H1 (cell line): Measurements from ENCODE around the gene SLAIN2. TPM values are rescaled to one million over a fixed set of nuclear protein-coding genes. Genes with fewer than 3 reads are reported as not detected.

ENCODE experiments used
- E2F6 ChIP-seq: IDR thresholded peaks from 2 replicates; pipeline ENCODE4 v1.6.1; 2012; ENCODE audit warnings: inconsistent platforms
- EZH2 ChIP-seq: fragments of 200-600 bp; sonication (generic); IDR thresholded peaks from 2 replicates; pipeline ENCODE4 v1.7.1; 2012; ENCODE audit warnings: low read depth, mild to moderate bottlenecking, moderate library complexity, low read length, inconsistent platforms; ENCODE audit not compliant: severe bottlenecking
- GTF2F1 ChIP-seq: IDR thresholded peaks from 2 replicates; pipeline ENCODE4 v1.6.1; 2012; ENCODE audit warnings: low read depth, low read length, improper control_type of control experiment, borderline replicate concordance
- POLR2AphosphoS5 ChIP-seq: IDR thresholded peaks from 2 replicates; pipeline ENCODE4 v1.6.1; 2011; ENCODE audit warnings: low read depth, low read length
- POU5F1 ChIP-seq: IDR thresholded peaks from 2 replicates; pipeline ENCODE4 v1.6.1; 2011; ENCODE audit warnings: low read depth, mild to moderate bottlenecking, low read length, moderate library complexity
- SP4 ChIP-seq: IDR thresholded peaks from 2 replicates; pipeline ENCODE4 v1.6.1; 2012; ENCODE audit warnings: low read length, inconsistent platforms
- TAF1 ChIP-seq: IDR thresholded peaks from 2 replicates; pipeline ENCODE4 v1.6.1; 2011; ENCODE audit warnings: mild to moderate bottlenecking, low read depth, low read length
- polyA plus RNA-seq, 7 experiments: library from polyadenylated mRNA; depleted of rRNA in 3 of 7; stranded (reverse) in 5 of 7; unstranded in 2 of 7; fragments of >200 nt in 5 of 7; fragments of 200-250 nt in 2 of 7; gene quantifications; 1 replicate in 5 of 7; 2 replicates in 1 of 7; 4 replicates in 1 of 7; pipeline versions ENCODE4 v1.2.1 to v1.2.3, GENCODE V29; 2011 to 2013; ENCODE audit warnings: missing spikeins in 2 of 7, mixed read lengths in 2 of 7
- total RNA-seq: library from RNA; stranded (reverse); fragmentation: NEBNext Ultra II Directional; extraction: Animal tissue kit (Norgen Biotek cat#: 25700); gene quantifications from 2 replicates; pipeline ENCODE4 v1.2.1, GENCODE V29; 2021
- TF ChIP-seq, protein P1 (sequence below): IDR thresholded peaks from 2 replicates; pipeline ENCODE4 v1.6.1; 2012; ENCODE audit warnings: inconsistent platforms

The SLAIN2 gene
- total and polyA plus RNA-seq, 2 of the 8 experiments (the other 6 are each of a cell fraction or from before 2014, with no cell fraction given): 8.2 to 40.0 TPM

DNA sequence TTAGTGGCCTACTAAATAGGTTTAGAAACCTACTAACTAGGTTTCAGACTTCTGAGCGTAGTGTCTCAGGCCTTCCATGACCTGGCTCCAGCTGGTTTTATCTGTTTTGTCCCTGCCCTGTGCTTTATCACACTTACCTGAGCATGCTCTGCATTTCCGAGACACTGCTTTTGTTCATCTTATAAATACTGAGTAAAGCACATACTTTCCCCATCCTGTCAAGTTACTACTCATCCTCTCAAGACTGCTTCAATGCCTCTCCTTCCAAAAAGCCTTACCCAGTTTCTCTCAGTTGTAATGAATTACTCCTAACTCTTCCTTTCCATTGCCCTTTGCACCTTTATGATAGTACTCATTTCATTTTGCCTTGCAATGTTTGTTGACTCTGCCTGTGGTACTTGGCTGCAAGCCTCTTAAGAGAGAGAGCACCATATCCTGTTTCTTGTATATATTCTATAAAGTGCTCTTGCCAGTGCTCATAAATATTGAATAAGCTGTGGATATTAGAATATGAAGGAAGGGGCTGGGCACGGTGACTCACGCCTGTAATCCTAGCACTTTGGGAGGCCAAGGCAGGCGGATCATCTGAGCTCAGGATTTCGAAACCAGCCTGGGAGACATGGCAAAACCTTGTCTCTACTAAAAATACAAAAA, 34.4 kb downstream of the SLAIN2 start (continued):
- TF ChIP-seq SP4 (no peak), GTF2F1 (no peak), POLR2AphosphoS5 (no peak), E2F6 (no peak), POU5F1 (no peak), TAF1 (no peak), EZH2 (no peak)
- TF ChIP-seq, protein P1, sequence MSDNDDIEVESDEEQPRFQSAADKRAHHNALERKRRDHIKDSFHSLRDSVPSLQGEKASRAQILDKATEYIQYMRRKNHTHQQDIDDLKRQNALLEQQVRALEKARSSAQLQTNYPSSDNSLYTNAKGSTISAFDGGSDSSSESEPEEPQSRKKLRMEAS: no peak
